Fibroblast of lung (primary cell): ENCODE results near the gene TFG.
A peak's percentile ranks its signal among the peaks of the same experiment; 100 is the strongest.

Experiments used
- CTCF ChIP-seq, 2 donors: IDR thresholded peaks in 1 of 2; conservative IDR thresholded peaks in 1 of 2; 1 replicate in 1 of 2; 2 replicates in 1 of 2; pipeline ENCODE4 v1.5.1; 2011 to 2012; ENCODE audit warnings: low read length in 2 of 2, control low read depth in 1 of 2, inconsistent platforms in 1 of 2, low read depth in 1 of 2, mild to moderate bottlenecking in 1 of 2
- EZH2 ChIP-seq: IDR thresholded peaks from 2 replicates; pipeline ENCODE4 v1.5.1; 2012; ENCODE audit warnings: low read length, control low read depth, mild to moderate bottlenecking; ENCODE audit errors: missing control alignments

- TF ChIP-seq CTCF (conservative IDR thresholded peaks at IDR 0.05 in 1 of 2, IDR thresholded peaks at IDR 0.05 in 1 of 2; ENCODE audit: low read depth in 1 of 2, low read length in 2 of 2) = peak; percentile 34 to 40
- no peak for TF ChIP-seq EZH2
Measured at GRCh38 chr3:100737334-100737733, 28.0 kb downstream of the TFG start.
